ENCODE data around the gene MOB3B.
A peak's percentile ranks its signal among the peaks of the same experiment; 100 is the strongest.
"Not testable (repeated sequence)": the region's sequence is repeated elsewhere in the genome, so short reads cannot be mapped to it uniquely, and the experiment has no call there.

Gene MOB3B

DNA sequence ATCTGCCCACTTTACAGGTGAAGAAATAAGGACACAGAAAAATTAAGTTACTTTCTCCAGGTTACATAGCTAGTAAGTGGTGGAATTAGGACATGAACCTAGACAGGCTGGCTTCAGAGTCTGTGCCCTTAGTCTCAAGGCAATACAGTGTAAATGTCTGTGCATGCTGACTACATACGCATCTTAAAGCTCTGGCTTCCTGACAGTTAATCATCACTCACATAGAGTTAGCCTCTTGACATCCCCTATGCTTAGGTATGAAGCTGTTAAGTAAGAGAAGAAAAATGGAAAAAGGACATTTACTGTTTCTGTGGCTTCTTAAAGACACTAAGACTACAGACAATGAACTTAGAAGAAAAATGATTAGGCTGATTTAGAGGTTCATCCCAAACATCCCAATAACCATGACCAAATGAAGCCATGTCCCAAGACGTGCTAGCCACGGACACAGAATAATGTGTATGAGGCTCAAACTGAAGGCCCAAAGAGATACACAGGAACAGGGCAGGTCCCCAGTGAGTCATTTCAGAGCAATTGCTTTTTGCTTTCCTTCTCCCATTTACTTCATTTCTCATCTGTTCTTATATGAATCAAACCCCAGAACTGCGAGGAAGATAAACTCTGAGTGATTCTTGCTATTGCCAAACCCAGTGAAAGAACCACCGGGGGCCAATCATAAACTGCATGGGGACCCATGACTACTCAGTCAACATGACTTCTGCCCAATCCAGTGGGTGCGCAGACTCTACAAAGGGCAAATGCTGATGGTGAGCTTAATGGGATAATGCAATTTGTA, 105.5 kb downstream of the MOB3B start:
- no peak for DNase-seq (ENCODE audit: low spot score)

DNA sequence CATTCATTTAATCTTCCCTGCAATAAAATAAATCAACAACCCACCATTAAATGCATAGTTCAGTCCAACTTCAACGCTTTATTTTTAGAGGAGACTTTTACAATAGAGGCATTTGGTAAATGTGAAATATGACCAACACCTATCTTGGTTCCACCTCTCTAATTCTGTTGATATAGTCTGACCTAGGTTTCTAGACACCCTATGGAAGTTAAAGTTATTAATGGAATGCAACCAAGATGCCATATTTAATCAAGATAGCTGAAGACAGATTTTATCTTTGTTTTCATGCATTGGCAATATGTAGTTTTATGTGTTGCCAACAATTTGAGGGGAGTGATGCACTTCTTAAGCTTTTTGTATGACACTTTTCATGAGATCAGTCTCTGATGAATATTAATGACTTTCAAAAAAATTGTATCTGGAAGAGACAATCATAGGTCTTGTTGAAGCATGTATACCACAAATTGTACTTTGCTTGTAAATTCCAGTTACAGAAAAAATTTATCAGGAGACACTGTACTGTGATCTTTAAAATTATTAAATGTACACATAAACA, 107.3 kb downstream of the MOB3B start:
- DNase-seq (ENCODE audit: low spot score): no peak

DNA sequence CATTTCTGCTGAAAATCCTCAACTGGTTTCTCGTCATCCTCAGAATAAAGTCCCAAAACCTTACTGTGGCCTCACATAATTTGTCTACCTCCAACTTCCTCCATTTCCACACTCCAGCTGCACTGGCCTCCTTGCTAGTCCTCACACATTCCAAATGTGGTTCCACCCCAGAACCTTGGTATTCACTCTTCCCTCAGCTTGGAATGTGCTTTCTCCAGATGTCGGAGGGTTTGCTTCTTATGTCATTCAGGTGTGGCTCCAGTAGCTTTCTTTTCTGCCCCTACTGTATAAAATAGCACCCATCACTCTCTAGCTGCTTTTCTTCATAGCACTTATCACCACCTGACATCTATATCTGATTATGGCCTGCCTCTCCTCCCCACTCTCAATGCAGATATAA, 108.0 kb downstream of the MOB3B start:
- no peak for DNase-seq (ENCODE audit: low spot score)

DNA sequence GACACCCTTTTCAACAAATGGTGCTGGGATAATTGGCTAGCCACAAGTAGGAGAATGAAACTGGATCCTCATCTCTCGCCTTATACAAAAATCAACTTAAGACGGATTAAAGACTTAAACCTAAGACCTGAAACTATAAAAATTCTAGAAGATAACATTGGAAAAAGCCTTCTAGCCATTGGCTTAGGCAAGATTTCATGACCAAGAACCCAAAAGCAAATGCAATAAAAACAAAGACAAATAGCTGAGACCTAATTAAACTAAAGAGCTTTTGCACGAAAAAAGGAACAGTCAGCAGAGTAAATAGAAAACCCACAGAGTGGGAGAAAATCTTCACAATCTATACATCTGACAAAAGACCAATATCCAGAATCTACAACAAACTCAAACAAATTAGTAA, 110.1 kb downstream of the MOB3B start:
- not testable (repeated sequence) for DNase-seq (ENCODE audit: low spot score)

DNA sequence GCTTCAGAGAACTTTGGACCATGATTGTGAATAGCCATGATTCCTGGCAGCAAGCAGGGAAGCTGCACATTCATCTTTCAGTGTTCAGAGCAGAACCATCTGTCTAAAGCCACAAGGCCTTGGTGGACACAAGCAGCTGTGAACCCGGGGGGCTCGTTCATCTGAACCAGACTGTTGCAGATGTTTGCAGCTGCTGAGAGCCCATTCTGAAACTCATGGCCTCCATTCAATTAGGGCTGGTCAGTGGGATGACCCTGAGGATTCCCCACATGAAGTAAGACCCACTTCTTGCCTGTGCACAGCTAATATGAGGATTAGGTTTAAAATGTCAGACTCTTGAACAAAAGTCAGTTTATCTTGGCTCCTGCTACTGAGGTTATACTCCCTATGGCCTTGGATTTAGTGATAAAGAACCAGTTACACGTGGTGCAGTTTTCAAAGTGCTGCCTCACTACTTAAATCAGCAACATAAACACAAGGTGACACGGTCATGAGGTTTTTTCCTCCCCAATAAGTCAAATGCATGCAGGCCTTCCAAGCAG, 115.3 kb downstream of the MOB3B start:
- DNase-seq (ENCODE audit: low spot score): no peak

DNA sequence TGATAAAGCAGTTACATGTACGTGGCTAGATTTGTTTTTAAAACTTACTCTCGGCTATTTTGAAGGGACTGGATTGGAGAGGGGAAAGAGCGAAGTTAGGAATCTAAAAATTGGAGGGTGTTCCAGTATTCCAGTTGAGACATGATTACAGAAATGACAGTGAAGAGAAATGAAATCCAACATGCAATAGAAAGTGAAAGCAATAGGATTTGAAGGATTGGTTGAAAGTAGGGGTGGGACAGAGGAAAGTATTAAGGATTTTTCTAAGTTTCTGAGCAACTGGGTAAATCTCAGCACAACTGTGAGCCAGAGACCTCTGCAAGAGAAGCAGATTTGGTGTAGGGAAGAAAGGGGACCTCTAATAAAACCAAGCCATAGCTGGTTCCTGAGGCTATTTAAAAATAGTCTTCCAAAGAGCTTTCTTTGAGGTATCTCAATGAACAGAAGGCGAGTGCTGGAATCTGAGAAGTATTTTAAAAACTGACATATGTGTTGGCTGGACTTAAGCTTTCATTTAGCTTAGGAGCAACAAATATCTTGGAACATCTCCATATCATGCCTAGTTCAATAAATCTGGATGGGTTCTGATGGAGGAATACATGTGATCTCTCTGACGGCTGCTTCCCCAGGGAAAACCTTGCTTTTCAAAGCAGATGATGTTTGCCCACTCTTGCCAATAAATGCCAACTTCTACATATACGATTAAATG, 115.9 kb downstream of the MOB3B start:
- DNase-seq (ENCODE audit: low spot score): no peak

DNA sequence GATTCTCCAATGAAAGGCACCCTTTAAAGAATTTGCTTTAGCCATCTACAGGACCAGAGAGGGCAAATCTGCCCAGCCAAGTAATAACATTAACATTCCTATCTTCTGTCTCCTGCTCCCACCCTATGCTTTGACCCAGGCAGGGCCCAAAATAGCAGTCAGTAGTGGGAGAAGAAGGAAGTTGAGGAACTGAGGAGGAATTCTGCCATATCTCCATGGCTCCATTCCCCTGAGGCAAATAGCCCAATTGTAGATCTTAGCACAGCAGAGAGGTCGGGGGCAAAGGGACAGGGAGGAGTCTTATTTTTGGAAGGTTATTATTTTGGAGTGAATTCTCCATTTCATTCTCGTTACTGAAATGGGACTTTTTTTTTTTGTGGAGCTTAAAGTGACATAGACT, 116.7 kb downstream of the MOB3B start:
- no peak for DNase-seq (ENCODE audit: low spot score)

DNA sequence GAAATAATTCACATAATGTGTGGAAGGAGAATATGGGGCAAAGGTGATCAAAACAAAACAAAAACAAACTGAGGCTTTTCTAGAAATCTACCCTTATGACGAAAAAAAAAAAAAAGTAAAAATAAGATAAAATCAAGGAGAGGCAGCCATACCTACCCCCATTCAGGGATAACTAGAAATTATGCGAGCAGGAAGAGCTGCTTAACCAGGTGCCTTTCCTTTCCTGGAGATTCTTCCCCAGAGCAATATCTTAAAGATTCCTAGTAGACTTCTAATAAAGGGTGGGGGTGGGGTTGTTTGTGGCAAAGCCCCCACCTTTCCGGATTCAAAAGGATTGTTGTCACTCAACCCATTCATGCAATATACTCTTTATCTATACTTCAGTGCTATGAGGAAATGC, 117.5 kb downstream of the MOB3B start:
- no peak for DNase-seq (ENCODE audit: low spot score)

DNA sequence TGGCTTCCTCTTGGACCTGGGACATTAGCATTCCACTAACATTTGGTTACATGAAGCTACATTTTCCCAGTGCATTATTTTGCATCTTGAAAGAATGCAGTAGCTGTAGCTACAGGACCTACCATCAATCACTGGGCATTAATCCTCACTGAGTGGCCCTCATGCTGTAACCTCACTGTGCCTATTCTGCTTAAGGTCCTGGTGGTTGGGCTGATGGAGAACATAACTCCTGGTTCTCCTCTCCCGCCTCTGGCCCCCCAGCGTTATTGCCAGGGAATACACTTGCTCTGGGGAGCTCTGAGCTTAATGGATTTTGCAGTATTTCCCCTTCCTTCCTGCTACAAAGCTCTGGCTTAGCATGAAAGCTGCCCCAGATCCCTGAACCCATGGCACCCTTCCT, 121.1 kb downstream of the MOB3B start:
- DNase-seq (ENCODE audit: low spot score): no peak

DNA sequence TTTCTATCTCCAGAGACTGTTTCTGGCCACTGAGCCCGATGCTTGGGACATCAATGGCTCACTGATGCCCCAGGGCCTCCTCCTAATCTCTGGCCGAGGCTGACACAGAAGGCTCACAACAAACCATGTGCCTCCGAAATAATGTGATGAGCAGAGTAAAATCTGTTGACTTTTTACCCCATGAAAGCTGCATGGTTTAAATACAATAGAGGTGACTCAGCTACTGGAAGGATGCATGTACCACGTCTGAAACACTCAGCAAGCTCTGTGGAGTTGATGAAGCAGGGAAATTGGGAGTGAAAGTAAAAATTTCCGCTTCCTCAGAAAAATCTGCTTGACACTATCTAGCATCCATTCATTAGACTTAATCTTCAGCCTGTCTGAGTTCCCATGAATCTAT, 121.6 kb downstream of the MOB3B start:
- DNase-seq (ENCODE audit: low spot score): peak; percentile 61

DNA sequence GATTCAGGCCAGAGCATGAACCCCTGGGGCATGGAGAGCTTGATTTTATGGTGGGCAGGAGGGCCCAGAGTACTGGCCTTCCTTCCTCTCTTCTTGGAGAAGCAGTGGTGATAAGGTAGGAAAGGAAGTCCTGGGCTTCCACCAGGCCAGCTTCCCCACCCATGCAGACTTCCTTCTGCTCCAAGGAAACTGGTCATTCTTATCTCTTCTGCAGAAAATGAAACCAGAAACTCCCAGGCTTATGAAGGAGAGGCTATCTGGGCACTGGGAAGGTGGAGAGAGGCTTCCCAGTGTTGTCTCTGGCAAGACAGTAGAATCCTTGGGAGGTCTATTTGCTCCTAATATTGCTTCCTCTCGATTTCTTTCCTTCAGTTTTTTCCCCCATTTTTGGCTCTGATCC, 122.1 kb downstream of the MOB3B start:
- DNase-seq (ENCODE audit: low spot score): no peak

DNA sequence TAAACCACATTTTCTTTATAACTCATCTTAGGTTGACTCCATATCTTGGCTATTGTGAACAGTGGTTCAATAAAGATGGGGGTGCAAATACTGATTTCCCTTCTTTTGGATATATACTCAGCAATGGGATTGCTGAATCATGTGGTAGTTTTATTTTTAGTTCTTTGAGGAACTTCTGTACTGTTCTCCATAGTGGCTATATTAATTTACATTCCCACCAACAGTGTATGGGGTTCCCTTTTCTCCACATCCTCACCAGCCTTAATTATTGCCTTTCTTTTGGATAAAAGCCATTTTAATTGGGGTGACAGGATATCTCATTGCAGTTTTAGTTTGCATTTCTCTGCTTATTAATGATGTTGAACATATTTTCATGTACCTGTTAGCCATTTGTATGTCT, 125.0 kb downstream of the MOB3B start:
- no peak for DNase-seq (ENCODE audit: low spot score)

DNA sequence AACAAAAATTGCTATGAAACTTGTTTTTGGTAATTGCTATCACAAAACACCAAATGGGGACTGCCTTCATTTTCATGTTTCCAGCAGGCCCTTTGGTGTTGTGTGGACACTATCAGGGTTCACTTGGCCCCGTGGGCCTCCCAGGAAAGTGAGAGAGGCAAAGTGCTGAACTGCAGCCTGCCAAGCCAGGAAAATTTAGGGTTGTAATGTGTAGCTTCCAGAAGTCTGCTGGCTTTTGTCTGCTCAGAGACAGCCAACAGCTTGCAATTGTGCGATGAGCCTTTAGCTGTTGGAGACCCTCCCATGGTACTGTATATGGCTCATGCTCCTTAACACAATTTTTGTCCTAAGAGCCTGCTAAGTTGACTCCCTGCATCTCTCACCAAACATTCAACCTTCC, 127.0 kb downstream of the MOB3B start:
- DNase-seq (ENCODE audit: low spot score): no peak

DNA sequence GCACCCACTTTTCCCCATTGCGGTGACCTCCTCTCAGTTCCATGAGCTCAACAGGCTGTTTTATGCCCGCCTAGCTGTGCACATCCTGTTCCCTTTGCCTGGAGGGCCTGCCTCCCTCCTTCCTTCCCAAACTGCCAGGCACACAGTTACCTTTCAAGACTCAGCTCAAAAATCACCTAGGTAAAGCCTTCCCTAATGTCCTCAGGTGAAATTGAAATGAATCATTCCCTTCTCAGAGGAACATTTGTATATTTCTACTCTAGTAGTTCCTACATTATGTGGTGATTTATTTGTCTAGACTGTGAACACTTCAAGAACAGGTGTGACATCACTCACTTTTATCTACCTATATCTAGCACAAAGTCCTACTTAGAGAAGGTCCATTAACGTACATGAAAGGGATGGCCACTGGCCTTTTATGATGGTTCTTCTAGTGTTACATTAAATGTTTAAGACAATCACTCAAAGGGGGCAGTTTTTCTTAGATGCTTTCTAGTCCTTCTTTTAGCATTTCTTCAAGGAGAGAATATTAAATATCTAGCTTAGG, 129.2 kb downstream of the MOB3B start:
- no peak for DNase-seq (ENCODE audit: low spot score)

DNA sequence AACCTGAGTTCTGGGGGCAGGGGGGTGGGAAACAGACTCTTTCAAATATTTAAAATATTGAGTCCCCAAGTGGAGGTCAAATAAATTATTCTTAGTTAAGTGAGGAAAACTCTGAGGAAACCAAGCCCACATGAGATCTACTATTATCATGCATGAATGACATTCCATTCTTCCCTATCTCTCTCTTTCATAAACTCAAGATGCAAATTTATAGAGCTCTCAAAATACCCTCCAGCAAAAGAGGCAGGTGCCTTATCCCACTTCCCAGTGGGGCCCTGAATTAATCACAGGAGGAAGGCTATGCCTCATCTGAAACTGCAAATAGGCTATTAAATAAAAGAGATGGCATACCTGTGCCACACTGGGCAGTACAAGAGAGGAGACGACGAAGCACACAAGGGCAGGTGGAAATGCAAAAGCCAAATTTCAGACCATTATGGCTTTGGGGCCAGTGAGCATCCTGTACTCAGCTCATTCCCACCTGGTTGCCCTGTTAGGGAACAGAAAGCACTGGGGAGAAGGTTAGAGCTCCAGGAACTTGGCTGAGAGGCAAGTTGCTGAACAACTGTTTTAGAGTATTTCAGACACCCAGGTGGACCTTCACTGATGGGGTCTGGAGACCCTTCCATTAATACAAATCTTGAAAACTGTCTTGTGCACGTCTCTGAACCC, 130.5 kb downstream of the MOB3B start:
- no peak for DNase-seq (ENCODE audit: low spot score)

DNA sequence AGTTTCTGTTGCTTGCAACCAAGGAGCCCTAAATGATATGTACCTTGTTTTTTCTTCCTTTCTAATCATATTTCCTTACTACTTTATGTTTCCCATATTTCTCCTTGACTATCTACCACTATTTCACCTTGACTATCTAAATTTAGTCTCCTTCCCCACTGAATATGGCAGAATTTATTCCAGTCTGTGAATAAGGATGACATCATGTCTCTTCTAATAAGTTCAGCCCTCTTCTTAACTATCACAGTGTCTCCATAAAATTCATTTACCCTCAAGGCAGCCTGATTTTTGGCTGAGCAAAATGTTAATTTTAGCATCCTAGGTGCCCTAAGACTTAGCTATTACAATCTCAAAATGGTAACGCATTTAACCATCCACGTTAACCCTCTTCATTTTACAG, 133.1 kb downstream of the MOB3B start:
- DNase-seq (ENCODE audit: low spot score): no peak

DNA sequence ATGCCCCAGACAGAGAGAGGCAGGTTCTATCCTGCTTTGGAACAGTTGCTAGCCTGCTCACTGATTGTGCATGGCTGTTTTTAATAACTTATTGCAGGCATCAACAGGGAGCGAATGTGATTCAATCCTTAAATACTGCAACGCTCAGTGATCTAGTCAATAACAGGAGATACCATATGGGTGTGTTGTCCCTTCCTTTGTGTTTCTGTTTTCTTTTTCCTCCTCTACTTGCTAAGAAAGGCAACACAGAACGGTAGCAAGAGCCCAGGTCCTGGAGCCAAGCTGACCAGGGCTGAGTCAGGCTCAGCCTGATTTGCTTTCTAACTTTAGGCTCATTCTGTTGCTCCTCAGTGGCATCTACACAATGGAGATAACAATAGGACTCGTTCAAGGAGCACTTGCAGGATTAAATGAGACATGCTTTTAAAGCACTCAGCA, 134.1 kb downstream of the MOB3B start:
- DNase-seq (ENCODE audit: low spot score): no peak

DNA sequence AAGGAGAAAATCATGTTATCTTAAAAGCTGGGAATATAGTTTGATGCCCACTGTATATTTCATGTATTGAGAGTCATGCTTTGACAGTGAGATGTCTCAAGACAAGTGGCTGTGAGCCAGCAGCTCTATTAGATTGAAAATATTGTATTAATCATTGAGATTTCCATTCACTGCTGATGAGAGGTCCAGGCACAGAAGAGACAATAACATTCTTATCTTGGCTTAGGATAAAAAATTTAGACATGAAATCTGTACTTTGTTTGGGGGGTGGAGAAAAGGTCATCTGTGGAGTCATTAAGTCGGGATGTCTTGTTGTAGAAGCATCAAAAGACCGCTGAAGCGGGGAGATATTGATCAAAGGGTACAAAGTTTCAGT, 134.8 kb downstream of the MOB3B start:
- no peak for DNase-seq (ENCODE audit: low spot score)

DNA sequence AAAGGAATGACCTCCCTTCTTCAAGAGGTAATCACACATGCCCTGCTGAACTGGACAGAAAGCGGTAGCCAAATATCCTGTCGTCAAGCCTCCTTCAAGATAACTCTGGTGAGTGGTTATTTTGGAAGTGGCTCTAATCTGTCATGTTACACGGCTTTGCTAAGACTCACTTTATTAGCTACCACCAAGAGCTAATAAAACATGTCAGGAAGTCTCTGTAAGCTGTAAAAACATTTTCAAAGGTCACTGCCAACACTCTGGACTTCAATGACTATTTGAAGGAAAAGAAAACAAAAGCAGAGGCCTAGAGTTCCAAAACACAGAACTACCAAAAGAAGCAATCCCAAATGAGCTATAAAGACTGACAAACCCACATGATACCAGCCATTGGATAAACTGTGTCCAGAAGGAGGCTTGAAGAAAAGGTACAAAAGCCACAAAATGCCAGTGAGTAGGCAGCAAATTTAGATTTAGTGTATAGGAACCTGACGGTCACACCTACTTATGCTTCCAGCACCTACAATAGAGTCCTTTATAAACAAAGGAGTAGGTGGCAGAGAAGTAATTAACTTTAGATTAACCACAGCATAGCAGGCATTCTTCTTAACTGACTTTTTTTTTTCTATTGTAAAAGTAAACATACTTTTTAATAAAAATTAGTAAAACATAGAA, 135.3 kb downstream of the MOB3B start:
- DNase-seq (ENCODE audit: low spot score): no peak

DNA sequence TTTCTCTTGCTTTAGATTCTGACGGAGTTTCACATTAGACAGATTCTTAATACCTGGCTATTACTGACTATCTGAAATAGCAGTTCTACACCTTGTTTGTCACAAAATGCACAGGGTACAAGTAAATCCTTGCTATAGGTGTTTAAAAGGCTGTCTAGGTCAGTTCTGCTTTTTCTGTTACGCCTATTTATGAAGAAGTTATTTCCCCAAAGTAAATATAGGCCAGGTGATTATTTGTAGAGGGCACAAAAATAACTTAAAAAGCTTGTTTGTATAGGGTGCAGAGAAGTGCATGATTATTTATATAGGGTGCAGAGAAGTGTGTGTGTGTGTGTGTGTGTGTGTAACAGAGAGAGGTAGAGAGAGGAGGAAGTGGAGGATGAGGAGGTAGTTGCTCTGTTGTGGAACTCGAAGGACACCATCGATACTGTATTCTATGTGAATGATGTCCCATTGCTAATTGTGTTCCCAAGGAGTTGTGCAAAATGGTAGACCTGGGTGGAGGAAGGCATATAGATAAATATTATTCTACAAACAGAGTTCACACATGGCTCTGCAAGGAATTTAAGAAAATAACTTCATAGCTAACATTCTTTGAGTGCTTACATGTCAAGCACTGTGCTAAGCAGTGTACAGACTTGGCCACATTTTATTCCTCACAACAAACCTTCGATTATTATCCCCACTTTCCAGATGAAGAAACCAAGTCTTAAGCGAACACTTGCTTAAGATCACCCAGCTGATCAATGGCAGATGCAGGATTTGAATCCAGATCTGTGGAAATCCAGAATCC, 136.4 kb downstream of the MOB3B start:
- no peak for DNase-seq (ENCODE audit: low spot score)

DNA sequence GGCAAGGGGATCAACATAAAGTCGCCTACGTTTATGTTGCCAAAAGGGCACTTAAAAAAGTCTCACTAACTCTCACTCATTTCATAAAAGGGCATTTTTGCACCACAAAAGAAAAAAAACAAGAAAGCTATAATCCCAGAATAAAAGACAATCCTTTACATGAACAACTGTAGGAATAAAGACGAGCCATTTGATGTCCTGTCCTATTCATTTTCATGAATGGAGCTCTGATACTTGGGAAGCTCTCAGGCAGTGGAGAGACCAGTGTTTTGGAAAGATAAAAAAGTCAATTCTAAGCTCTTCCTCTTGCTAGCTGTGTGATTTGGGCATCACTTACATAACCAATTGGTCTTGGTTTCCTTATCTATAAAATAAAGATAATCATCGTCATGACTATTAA, 137.2 kb downstream of the MOB3B start:
- no peak for DNase-seq (ENCODE audit: low spot score)

All from AG08395 (cell line).